HepG2 (cell line): ENCODE measurements around the gene KRTAP4-16. TPM values are rescaled to one million over a fixed set of nuclear protein-coding genes. Genes with fewer than 3 reads are reported as not detected.
A peak's percentile ranks its signal among the peaks of the same experiment; 100 is the strongest.
"Not testable (repeated sequence)": the region's sequence is repeated elsewhere in the genome, so short reads cannot be mapped to it uniquely, and the experiment has no call there.

Experiments used
- ASH2L ChIP-seq: fragments of 300-600, 200-600 bp; sonication (generic); IDR thresholded peaks from 2 replicates; pipeline ENCODE4 v1.7.0; 2017; ENCODE audit warnings: low read depth, mild to moderate bottlenecking, moderate library complexity, mixed read lengths, low read length; ENCODE audit not compliant: insufficient read length
- BHLHE40 ChIP-seq: IDR thresholded peaks from 2 replicates; pipeline ENCODE4 v1.6.1; 2011; ENCODE audit warnings: low read length, improper control_type of control experiment
- FOXA1 ChIP-seq, 2 experiments: fragments of 450-650 bp in 1 of 2; sonication (generic) in 1 of 2; formaldehyde crosslinking in 1 of 2; IDR thresholded peaks; 2 replicates each; pipeline versions ENCODE4 v1.4.0 to v1.6.1; 2016 to 2020; ENCODE audit warnings: missing genetic modification reagents in 1 of 2
- FOXK1 ChIP-seq: sonication (generic); formaldehyde crosslinking; IDR thresholded peaks from 2 replicates; pipeline ENCODE4 v1.4.0; 2020; ENCODE audit warnings: low read depth, missing genetic modification reagents, borderline replicate concordance
- FOXP1 ChIP-seq, 2 experiments: fragments of 450-650 bp in 1 of 2; IDR thresholded peaks; 2 replicates each; pipeline ENCODE4 v1.6.1; 2017 to 2018; ENCODE audit warnings: antibody characterized with exemption in 1 of 2
- RXRB ChIP-seq: IDR thresholded peaks from 2 replicates; pipeline ENCODE4 v1.6.1; 2016; ENCODE audit warnings: borderline replicate concordance, missing genetic modification reagents, missing compliant biosample characterization
- ZNF687 ChIP-seq: sonication (generic); formaldehyde crosslinking; IDR thresholded peaks from 2 replicates; pipeline ENCODE4 v1.5.1; 2020; ENCODE audit warnings: mild to moderate bottlenecking, missing genetic modification reagents, moderate library complexity
- polyA plus RNA-seq, 8 experiments: library from polyadenylated mRNA; depleted of rRNA in 3 of 8; stranded (reverse) in 7 of 8; unstranded in 1 of 8; fragments of >200 nt; fragmentation: Illumina TruSeq in 4 of 8; extraction: Trizol in 4 of 8; gene quantifications; 2 replicates each; pipeline versions ENCODE4 v1.2.1 to v1.2.3, GENCODE V29; 2011 to 2016; ENCODE audit warnings: low read depth in 4 of 8, missing spikeins in 1 of 8, mixed read lengths in 1 of 8; ENCODE audit not compliant: insufficient read depth in 1 of 8
- total RNA-seq, 5 experiments: library from RNA; depleted of rRNA; stranded (reverse); fragments of >200 nt; fragmentation: Illumina TruSeq; extraction: Trizol; gene quantifications; 2 replicates each; pipeline ENCODE4 v1.2.3, GENCODE V29; 2016; ENCODE audit warnings: low read depth in 1 of 5
- TF ChIP-seq, protein P1 (sequence below): IDR thresholded peaks from 2 replicates; pipeline ENCODE4 v1.6.1; 2016; ENCODE audit warnings: low read depth
- TF ChIP-seq, protein P2 (sequence below): sonication (generic); formaldehyde crosslinking; IDR thresholded peaks from 2 replicates; pipeline ENCODE4 v1.4.0; 2020; ENCODE audit warnings: missing genetic modification reagents, borderline replicate concordance

The KRTAP4-16 gene
- total and polyA plus RNA-seq, 2 of the 13 experiments (the other 11 are each of a cell fraction or from before 2014, with no cell fraction given): not detected

DNA sequence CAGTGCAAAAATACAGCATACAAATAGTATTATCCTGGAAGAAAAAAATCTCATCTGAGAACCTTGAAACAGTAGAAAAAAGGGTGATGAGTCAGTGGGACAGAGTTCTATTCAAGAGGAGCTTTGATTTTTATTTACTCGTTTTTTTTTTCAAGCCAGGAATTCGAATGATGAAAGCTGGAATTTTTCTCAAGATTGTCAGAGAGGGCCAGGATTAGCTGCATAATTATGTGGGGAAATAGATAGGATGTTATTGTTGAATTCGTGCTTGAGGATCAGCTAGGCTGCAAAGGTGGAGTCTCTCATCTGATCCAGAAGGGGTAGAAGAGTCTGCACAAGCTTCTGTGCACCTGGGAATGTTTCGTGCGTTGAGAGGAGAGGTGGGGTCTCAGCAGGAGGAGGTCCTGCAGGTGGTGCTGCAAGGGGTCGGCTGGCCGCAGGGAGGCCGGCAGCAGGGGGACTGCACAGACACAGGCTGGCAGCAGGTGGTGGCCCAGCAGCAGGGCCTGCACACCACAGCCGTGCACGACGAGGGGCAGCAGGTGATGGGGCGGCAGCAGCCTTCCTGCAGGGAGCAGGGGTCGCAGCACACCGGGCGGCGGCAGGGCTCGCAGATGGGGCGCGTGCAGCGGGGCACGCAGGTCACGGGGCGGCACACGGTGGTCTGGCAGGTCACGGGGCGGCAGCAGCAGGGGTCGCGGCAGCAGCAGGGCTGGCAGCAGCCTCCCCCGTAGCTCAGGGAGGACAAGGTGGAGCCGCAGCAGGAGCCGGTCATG lies 42.5 kb downstream of the KRTAP4-16 start (continued):
- TF ChIP-seq FOXP1 (IDR thresholded peaks at IDR 0.05) (peak; percentile 74), FOXP1 (CRISPR knock-in tag; IDR thresholded peaks at IDR 0.05) (peak; percentile 72), BHLHE40 (0 out of 2 replicates have a peak, but pooled peaks have one; percentile 3), RXRB (peak; percentile 89), ASH2L (peak; percentile 22), ZNF687 (CRISPR knock-in tag) (peak; percentile 79), FOXA1 (CRISPR knock-in tag; IDR thresholded peaks at IDR 0.05) (0 out of 2 replicates have a peak, but pooled peaks have one; percentile 60), FOXK1 (CRISPR knock-in tag) (peak; percentile 47; the same call in 1 of the 2 replicates)
- TF ChIP-seq, protein P1, sequence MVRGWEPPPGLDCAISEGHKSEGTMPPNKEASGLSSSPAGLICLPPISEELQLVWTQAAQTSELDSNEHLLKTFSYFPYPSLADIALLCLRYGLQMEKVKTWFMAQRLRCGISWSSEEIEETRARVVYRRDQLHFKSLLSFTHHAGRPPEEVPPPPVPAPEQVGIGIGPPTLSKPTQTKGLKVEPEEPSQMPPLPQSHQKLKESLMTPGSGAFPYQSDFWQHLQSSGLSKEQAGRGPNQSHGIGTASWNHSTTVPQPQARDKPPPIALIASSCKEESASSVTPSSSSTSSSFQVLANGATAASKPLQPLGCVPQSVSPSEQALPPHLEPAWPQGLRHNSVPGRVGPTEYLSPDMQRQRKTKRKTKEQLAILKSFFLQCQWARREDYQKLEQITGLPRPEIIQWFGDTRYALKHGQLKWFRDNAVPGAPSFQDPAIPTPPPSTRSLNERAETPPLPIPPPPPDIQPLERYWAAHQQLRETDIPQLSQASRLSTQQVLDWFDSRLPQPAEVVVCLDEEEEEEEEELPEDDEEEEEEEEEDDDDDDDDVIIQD (CRISPR knock-in tag): peak; percentile 94
- not testable (repeated sequence) for TF ChIP-seq FOXA1 (IDR thresholded peaks at IDR 0.05)
- TF ChIP-seq, protein P2, sequence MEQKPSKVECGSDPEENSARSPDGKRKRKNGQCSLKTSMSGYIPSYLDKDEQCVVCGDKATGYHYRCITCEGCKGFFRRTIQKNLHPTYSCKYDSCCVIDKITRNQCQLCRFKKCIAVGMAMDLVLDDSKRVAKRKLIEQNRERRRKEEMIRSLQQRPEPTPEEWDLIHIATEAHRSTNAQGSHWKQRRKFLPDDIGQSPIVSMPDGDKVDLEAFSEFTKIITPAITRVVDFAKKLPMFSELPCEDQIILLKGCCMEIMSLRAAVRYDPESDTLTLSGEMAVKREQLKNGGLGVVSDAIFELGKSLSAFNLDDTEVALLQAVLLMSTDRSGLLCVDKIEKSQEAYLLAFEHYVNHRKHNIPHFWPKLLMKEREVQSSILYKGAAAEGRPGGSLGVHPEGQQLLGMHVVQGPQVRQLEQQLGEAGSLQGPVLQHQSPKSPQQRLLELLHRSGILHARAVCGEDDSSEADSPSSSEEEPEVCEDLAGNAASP (CRISPR knock-in tag): 0 out of 2 replicates have a peak, but pooled peaks have one; percentile 22
